ENCODE data around the gene C4orf36. TPM values are rescaled to one million over a fixed set of nuclear protein-coding genes. Genes with fewer than 3 reads are reported as not detected.

C4orf36 gene
- total RNA-seq, 6 experiments from 2014 or later, result 0.66 TPM; not detected in 5

DNA sequence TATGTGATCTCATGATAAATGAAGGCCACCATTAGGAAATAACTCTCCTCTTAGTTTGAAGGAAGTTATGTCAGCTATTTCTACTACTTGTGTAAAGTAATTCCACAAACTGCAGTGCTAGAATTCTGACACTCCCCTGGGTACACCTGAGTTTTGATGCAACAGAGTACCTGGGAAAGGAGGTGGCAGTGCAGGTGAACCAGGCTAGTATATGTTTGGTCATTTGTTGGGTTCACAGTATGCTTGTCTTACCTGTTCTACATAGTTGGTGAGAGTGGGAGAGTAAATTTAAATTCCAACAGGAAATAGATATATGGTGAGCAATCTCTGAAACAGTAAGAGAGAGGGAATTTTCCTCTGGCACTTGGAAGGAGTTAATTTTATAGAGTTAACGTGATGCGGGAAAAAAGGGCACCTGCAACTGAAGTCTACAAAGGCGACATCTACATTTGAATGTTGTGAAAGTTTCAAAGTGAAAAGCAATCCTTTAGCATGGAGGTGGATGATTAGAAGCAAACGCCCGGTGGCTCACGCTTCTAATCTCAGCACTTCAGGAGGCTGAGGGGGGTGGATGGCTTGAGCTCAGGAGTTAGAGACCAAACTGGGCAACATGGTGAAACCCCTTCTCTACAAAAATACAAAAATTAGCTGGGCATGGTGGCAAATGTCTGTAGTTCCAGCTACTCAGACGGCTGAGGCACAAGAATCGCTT is 34.7 kb downstream of the C4orf36 start:
- no peak for DNase-seq
- Histone ChIP-seq H3K36me3 (no peaks in the 10 kb centered on the region), H3K4me3 (no peak overlapping the region), H3K27ac (no peak overlapping the region), H3K9me3 (no peaks in the 10 kb centered on the region), H3K27me3 (no peaks in the 10 kb centered on the region), H3K4me1 (no peaks in the 10 kb centered on the region)
- TF ChIP-seq CTCF (IDR thresholded peaks at IDR 0.05) (no peak), POLR2A (IDR thresholded peaks at IDR 0.05) (no peak)
- ATAC-seq, result no peak
- 95% methylated on average over 4 of the region's 8 CpGs for WGBS (ENCODE audit: insufficient coverage, low coverage, low lambda C conversion rate, missing lambda C conversion rate)
- intact Hi-C loops (cut with DNase I), result no loop called here

- WGBS (ENCODE audit: insufficient coverage, low coverage, low lambda C conversion rate, missing lambda C conversion rate), result 92% methylated on average over 1 of the region's 1 CpG
- TF ChIP-seq CTCF (IDR thresholded peaks at IDR 0.05) (no peak), POLR2A (IDR thresholded peaks at IDR 0.05) (no peak)
- Histone ChIP-seq H3K4me3 (no peak overlapping the region), H3K9me3 (no peaks in the 10 kb centered on the region), H3K36me3 (no peaks in the 10 kb centered on the region), H3K27me3 (no peaks in the 10 kb centered on the region), H3K4me1 (no peaks in the 10 kb centered on the region), H3K27ac (no peak overlapping the region)
- DNase-seq (no peak), ATAC-seq (no peak)
- intact Hi-C loops (cut with DNase I), result no loop called here
Measured at GRCh38 chr4:86856896-86857295, 35.3 kb downstream of the C4orf36 start.

- Histone ChIP-seq H3K4me3 (no peak overlapping the region), H3K27me3 (no peaks in the 10 kb centered on the region), H3K36me3 (no peaks in the 10 kb centered on the region), H3K9me3 (no peaks in the 10 kb centered on the region), H3K4me1 (no peaks in the 10 kb centered on the region), H3K27ac (no peak overlapping the region)
- intact Hi-C loops (cut with DNase I), result no loop called here
- ATAC-seq (peak in 1 of 4 donors; percentile 20), DNase-seq (no peak)
- TF ChIP-seq POLR2A (IDR thresholded peaks at IDR 0.05) (no peak), CTCF (IDR thresholded peaks at IDR 0.05) (no peak)
- WGBS (ENCODE audit: insufficient coverage, low coverage, low lambda C conversion rate, missing lambda C conversion rate), result 58% methylated on average over 1 of the region's 2 CpGs
Measured at GRCh38 chr4:86855572-86855971, 36.6 kb downstream of the C4orf36 start.

GRCh38 chr4:86853209-86853608 is 39.0 kb downstream of the C4orf36 start:
- no peak overlapping the region for H3K27ac ChIP-seq
- 91% methylated on average over 5 of the region's 5 CpGs for WGBS (ENCODE audit: insufficient coverage, low coverage, low lambda C conversion rate, missing lambda C conversion rate)
- H3K4me3 ChIP-seq, result no peak overlapping the region
- H3K27me3 ChIP-seq, result no peaks in the 10 kb centered on the region
- no peaks in the 10 kb centered on the region for H3K36me3 ChIP-seq
- no peak for DNase-seq
- no peaks in the 10 kb centered on the region for H3K4me1 ChIP-seq
- intact Hi-C loops (cut with DNase I), result no loop called here
- TF ChIP-seq CTCF (IDR thresholded peaks at IDR 0.05), result no peak
- H3K9me3 ChIP-seq, result no peaks in the 10 kb centered on the region
- no peak for ATAC-seq

Data from right lobe of liver (tissue), 6 donors.